Activated CD8-positive, alpha-beta memory T cell treated with anti-CD3 and anti-CD28 coated beads, Interleukin-2, amount 50 U/mL, for 24 hours (primary cell): ENCODE data around the gene ITIH4.

Experiments
- DNase-seq: peaks from one replicate; pipeline ENCODE4 v3.0.0-alpha.2; 2020; ENCODE audit errors: extremely low read depth

Gene ITIH4

DNA sequence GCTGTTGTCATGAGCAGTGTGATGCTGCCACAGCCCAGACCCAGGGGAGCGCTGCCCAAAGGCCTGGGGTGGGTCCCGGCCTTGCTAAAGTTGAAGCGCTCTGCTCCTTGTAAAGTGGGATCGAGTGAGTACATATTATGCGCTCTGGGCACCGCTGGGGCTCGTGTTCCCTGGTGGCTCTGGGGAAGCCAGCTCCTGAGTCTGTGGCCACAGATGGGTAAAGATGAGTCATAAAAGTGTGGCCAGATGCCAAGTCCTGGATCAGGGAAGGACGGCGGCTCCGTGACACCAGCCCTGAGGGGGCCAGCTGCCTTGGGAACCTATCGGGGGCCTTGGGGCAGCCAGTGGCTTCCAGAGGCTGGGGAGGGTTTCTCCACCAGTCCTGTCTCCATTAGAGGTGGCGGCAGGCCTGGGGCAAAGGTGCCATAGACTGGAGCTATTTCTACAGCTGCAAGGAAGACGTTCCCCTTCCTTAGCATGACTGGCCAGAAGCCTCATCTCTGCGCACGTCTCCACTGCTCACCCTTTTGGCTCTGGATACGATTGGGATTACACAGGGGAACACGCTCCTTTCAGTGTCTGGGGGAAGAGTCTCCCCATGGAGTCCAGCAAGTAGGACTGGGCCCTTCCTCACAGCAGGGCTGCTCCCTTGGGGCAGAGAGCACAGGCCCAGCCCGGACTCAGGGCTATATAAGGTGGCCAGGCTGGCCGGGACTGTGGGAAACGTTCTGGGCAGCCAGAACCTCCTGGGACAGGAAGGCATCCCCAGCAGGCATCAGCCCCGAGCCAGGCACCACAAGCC is 1.2 kb upstream of the ITIH4 start:
- no peak for DNase-seq

DNA sequence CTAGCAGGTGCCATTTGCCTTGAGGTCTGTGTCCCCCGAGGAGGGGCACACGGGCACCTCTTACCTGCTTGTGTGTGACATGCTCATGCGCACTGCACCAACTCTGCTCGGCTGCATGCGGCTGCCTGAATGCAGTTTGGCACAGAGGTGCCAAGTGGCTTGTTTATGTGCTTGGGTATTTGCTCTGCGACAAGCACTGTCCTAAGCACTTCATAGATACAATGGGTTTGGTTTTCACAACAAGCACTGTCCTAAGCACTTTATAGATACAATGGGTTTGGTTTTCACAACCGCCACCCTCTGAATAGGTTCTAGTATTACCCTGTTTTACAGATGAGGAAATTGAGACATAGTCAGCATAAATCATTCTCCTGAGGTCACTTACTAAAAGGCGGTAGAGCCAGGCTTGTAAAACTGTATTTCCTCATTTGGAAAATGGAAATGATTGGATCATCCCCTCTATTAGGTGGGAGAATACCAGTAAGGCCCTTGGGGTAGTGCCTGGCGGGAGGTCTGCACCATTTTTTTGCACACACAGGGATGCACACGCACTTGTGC is 487 bp downstream of the ITIH4 start:
- DNase-seq: no peak

DNA sequence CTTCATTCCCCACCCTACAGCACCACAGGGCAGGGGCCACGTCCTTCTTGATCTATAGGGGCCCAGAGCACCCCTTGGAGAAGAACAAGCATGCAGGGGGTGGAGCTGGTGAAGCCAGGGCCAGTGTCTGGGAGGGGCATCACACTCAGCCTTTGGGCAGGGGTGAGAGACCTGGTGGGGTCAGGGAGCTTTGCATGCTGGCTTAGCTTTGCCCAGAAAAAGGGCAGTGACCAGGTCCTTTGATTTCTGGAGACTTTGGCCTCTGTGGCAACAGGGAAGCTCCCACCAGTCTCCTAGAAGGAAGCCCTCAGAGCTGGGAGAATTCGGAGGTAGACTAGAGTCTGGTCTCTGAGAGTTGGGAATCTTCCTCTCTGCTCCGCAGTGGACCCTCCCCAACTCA is 990 bp downstream of the ITIH4 start:
- DNase-seq: no peak

DNA sequence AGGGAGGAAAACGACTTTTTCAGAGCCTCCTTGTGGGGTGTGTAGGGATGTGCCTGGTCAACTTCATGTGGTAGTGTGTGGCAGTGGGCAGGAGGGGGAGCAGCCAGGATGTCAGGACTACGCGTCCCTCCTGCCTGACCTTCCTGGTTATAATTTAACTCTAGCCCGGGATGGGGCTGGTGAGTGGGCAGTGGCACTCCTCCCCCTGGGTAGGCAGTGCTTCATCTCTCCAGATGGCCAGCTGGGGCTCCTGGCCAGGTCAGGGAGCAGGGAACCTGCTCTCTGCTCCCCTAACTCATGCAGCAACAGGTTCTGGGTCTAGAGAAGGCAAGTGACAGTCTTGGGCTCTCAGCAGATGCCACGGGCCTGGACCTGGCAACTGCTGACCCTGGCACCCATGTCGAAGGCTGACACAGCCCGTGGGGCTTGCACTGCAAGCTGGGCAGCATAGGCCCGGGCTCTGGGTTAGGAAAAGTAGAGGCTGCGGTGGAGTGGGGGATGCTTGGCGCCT is 2.6 kb downstream of the ITIH4 start:
- DNase-seq: no peak

DNA sequence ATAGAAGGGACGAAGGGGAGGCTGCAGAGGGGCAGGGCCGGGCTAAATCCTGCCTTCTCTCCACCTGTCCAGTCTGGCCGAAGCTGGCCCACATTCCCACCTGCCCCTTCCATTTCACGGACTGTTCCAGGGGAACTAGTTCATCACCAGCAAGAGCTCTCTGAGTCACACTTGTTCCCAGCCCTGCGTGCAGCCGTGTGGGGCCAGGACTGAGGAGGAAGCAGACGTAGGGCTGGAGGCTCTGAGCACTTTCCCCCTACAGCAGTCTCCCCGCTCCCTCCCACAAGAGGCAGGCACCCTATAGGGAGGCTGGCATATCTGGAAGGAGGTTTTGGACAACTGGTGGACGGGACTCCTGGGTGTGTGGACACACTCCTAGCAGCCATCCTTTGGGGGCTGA is 3.0 kb downstream of the ITIH4 start:
- DNase-seq: no peak

DNA sequence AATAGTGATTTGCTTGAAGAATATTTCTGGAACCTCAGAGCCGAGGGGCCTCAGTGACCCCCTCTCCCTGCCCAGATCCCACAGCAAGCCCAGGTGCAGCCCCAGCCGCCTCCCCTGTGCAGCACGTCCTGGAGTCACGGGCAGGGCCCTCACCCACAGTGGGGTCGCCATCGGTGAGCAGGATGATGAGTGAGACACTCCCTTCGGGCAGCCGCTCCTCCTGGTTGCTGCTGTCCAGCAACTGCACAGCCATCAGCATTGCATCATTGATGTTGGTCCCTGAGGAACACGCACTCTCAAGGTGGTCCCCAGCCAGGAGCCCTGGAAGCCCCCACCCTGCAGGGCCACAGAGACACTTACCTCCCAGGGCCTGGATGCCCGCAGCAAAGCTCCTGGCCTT is 6.4 kb downstream of the ITIH4 start:
- DNase-seq: no peak

DNA sequence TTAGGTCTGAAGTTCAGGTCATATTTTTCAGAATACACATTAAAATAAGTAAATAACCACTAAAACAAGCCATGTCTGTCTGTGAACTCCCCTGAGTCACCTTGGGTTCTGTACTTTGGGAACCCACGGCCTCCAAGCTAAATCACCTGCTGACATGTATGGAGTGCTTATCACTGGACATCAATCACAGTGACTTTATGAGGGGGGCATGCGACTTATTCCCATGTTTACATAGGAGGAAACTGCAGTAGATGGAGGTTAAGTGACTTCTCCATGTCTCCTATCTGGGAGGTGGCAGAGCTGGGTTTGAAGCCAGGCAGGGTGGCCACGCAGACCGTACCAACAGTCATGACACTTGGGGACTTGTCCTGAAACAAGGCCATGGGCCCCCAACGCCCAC is 8.1 kb downstream of the ITIH4 start:
- no peak for DNase-seq

DNA sequence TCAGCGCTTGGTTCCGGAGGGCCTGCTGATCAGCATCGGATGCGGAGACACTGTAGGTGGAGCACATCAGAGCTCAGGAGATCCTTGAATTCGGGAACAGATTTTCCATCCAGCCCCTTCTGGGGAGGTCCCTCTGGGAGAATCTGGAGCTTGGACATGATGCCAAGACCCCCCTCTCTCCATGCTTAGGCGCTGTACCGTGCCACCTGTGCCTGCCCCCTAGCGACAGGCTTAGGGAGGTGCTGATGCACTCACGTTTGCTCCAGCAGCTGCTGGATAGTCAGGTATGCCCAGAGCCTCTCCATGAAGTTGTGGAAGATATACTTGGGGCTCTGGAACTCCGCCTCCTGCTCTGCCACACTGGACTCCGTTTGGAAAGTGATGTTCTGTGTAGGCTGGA is 9.7 kb downstream of the ITIH4 start:
- DNase-seq: no peak

DNA sequence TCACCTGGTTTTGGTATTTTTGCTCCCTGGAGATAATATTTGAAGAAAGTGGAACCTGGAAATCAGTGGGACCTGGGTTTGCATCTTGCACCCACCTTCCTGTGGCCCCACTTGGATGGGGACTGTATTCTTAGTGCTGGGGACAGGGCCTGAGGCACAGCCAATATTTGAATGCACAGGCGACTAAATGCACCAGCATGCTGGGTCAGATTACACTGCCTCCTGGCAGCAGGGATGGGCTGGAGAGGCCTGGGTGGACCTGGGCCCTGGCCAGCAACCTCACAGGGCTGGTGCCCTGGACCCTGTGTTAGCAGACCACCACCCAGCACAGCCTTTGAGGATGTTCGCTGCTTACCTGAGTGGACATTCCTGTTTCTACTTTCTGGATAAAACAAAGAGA is 10.5 kb downstream of the ITIH4 start:
- DNase-seq: no peak

DNA sequence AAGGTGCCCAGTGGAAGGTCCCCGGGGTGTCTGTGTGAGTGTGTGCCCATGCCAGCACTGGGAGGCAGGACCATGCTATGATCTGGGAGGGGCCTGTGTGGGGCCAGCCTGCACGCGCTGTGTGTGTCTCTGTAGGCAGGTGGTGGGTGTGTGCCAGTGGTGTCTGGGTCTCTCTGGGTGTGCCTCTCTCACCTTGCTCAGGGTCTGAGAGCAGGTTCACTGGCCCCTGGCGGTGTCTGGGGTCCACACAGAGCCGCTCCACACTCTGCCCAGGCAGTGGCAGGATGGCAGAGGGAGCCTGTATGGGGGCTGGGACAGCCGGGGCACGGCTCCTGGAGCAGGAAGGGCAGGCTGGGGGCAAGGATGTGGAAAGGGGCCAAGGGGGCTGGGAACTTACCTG is 12.6 kb downstream of the ITIH4 start:
- DNase-seq: no peak

DNA sequence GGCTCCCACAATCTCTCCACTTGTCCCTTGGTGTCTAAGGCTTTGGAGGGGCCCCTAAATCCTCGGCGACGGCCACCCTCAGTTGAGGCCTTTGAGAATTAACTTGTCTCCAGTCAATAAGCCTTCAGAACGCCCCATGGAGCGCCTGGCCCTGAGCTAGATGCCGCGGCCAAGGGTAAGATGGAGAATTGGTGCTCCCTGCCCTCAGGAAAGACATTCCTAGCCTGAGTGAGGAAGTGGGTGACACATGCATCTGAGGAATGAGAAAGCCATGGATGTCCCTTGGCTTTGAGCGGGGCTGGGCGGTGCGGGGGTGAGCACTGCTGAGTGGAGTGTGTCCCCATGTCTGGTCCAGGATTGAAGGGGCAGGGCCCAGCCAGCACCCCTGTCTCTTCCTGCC is 13.3 kb downstream of the ITIH4 start:
- DNase-seq: no peak

DNA sequence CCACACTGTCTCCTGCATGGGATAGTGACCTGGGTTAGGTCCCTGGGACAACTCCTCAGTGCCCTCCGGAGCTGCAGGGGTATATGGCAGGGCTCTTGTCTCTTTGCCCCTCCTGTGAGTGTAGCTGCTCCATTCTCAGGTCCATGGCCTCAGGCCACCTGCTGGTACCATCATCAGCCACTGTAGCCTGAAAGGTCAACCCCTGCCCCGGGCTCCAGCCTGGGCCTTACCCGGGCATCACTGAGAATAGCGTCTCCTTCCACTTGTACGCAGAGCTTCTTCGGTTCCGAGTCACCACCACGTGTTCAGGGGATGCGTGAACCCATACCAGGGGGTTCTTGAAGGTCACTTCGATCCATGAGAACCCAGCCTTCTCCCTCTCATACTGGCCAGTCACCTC is 13.8 kb downstream of the ITIH4 start:
- DNase-seq: no peak

DNA sequence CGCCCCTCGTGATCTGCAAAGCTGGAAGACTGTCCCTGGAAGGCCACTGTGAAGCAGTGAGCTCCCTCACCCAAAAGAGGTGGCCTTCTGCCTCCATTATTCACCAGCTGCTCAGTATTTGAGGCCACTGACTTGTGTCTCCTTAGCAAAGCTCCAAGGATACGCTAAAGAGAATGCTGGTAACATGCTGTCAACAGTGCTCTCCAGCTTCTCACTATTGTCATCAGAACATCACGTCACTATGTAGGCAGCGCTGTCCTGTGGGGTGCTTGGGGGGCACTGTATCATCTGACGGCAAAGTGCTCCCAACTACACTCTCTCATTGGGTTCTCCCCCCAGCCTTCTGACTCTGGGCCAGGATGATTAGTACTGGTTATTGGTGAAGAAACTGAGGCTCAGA is 14.3 kb downstream of the ITIH4 start:
- no peak for DNase-seq

DNA sequence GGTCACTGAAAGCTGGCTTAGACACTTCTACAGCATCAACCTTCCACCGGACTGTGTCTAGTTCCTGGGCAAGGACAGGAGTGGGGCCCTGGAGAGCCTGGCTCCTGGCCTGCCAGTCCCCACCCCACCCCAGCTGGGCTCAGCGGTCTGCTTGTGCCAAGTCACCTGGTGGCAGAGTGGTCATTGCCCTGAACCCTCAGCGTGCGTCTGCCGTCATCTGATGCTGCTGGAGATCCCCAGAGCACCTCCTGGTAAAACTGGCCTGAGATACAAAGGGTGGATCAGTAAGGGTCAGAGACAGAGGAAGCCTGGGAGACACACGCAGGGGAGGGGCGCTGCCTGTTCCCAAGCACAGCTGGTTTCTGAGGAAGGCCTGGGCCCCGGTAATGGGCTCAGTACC is 16.7 kb downstream of the ITIH4 start:
- no peak for DNase-seq

DNA sequence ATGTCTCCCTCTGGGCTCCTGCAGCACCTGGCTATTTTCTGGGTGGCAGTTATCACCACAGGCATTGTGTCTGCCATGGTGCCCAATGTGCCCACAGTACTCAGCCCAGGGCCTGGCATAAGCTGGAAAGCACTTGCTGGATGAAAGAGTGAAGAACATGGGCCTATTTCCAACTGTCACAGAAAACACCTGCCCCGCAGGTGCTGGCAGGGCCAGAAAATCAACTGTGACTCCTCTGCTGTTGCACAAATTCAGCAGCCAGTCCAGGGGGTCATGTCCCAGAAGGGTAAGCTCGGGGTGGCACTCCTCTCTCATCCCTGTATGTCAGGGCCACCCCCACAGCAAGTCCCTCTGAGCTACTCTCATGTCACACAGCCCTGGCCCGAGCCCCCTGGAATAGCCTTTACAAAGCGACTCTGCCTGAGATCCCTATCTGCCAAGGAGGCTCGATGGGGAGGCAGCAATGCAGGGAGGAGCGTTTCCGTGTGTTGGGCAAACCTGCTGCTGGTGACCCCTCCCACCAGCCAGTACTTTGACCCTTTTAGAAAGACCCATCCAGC is 18.9 kb downstream of the ITIH4 start:
- no peak for DNase-seq

DNA sequence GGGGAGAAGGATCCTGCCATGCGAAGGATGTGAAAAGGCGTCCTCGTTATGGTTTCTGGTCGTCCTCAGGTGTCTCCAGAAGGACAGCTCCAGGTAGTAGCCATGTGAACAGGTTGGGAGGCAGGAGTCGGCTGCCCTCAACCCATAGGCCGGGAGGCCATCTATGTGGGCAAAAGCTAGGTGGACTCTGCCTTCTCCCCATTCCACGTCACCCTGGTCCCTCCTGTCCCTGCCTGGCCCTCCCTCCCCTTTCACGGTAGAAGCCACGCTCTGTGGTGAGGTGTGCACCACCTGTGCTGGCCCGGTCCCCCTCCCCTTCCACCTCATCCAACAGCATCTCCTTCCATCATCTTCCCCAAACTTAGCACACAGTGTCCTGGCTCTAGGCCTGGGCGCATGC is 19.5 kb downstream of the ITIH4 start:
- DNase-seq: no peak

DNA sequence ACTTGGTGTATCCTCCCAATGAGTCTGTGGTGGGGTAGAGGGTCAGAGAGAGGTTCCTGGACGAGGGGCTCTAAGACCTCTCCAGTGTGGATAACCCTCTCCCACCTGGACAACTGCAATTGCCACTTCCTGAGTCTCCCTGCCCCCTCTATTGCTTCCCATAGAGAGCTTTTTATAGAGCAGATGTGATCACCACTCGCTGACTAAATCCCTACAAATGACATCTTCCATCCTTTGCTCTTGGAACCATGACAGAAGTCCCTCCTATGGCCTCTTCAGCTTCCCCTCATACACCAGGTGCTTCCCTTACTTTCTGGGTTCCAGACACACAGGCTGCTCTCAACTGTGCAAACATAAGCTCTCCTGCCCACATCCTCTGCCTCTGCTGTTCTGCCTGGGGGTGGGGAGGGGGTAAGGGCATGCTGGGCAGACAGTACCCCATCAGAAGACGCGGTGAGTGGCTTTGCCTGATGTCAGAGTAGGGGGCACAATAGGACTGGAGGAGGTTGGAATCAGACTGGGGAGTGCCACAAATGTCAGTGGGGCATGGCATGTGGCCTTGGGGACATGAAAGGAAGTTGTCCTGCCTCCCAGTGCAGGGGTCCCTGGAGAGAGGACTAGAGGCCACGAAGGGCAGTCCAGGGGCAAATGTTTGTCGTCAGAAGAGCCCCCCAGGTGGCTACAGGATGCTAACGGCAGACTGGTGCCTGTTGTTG is 20.7 kb downstream of the ITIH4 start:
- no peak for DNase-seq

DNA sequence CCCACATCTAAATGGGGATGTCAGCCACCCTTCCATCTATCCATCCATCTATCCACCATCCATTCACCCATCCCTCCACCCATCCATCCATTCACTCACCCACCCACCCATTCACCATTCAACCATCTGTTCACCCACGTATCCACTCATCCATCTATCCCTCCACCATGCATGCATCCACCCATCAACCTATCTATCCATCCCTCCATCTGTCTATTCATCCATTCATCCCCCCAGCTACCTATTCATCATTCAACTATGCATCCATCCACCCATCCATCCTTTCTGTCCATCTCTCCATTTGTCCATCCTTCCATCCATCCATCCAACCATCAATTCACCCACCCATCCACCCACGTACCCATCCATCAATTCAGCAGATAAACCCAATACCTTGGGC is 21.3 kb downstream of the ITIH4 start:
- no peak for DNase-seq

DNA sequence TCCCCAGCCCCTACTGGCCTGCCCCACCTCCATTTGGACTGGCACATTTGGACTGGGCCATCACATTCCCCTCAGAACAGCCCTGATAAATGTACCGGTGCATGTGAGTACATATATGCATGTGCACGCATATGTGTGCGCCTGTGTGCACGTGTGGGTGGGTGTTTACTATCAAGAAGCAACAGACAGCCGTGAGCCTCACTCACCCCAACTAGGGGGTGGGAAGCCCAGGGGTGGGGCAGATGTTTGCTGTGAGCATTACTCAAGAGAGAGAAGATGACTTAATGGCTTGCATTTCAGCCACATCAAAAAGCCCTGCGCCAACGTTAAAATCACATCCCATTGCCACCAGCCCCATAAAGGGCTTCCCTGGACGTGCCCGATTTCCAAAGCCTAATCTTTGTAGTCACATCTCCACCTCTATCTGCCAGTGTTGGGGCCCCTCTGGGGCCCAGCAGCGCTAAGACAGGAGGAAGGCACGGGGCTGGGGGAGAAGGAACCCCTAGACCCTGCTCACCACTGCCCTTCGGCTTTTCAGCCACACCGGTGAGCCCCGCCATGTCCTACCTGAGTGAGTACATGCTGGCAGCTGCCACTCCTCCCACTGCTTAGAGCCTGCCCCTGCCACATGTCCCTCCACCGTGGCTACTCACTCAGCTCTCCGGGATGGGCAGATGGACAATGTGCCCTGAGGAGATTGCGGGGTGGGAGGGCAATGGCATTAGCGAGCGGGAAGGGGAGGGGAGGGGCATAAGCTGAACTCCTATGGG is 25.0 kb downstream of the ITIH4 start:
- no peak for DNase-seq

DNA sequence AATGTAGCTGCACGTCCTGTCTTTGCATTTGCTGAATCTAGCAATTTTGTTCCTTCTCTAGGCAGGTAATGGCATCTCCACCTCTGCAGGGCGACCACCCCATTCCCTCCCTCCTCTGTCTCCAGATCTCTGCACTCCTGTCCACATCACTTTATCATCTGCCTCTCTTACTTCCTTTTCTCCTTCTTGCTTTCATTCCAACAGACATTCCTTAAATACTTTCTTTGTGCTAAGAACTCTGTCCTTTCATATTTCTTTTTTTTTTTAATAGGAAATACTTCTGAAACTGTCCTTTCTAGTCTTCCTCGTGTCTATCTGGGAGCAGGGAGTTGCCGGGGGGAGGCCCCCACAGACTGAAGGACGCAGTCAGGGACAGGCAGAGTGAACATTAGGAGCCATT is 28.6 kb downstream of the ITIH4 start:
- DNase-seq: no peak

DNA sequence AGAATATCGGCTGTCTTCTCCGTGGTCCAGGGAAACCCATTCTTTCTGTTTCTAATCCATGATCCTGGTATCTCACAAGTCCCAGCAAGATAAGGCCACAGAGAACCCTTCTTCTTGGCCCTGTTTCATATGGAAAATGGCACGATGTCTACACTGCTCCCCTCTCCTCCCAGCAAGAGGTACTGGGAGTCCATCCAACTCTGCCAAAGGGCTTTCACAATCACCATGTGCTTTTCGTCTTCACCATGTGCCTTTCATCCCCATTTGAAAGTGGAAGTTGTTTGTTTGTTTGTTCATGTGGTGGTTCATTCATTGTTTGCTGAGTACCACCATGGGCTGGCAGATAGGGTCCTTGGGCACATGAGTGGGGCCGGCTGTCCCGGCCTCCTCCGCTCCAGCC is 30.4 kb downstream of the ITIH4 start:
- DNase-seq: no peak

DNA sequence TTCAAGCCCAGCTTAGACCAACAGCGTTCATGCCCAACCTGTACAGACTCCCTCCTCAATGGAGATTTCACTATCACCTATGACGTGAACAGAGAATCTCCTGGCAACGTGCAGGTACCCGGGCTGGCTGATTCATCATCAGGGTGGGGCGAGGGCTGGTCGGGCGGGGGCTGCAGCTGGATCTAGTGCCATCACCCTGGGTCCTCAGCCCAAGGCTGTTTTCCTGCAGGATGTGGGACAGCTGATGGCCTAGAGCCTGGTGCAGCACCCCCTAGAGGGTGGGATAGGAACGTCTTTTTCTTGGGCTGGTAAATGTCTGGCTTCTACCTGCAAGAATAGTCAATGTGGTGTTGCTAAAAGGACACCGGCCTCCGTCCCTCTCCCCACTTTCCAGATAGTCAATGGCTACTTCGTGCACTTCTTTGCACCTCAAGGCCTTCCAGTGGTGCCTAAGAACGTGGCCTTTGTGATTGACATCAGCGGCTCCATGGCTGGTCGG is 31.4 kb downstream of the ITIH4 start:
- no peak for DNase-seq
